NK-92 (cell line): ENCODE measurements around the gene AGAP3.

ENCODE experiments used
- DNase-seq: peaks from one replicate; lab custom pipeline; 2025; ENCODE audit not compliant: unreplicated experiment; lab: John Stamatoyannopoulos, UW

AGAP3 gene

DNA sequence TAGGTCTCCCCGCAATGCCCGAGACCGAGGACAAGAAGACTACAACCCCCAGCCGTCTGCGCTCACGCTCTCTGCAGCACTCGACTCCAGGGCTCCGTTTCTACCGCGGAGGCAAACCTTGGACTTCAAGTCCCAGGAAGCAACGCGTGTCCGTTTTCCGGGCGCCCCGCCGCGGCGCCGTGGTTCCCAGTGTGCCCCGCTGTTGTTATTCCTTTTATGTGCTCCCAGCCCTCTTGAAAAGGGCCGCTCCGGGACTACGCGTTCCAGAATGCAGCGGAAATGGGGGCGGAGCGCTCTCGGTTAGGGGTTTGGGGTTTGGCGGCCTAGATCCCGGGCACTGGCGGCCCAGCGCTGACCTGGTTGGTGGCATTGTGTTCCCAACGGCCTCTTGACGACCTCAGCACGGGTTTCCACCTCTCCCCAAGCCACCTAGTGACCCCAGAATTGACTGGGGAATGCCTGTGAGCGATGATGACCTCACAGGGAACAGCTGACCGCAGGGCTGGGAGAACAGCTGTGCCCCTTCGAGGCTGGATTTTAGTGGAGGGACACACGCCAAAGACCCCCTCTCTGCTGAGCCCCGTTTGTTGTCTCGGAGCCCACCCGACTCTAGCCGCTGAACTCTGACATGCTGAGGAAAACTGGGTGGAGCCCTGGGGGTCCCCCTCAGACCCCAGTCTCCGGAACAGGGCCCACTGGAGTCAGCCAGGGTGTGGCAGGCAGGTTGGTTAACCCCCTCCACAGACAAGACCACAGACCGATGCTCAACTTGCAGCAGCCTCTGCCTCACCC lies 28.1 kb upstream of the AGAP3 start:
- peak; percentile 93 for DNase-seq

DNA sequence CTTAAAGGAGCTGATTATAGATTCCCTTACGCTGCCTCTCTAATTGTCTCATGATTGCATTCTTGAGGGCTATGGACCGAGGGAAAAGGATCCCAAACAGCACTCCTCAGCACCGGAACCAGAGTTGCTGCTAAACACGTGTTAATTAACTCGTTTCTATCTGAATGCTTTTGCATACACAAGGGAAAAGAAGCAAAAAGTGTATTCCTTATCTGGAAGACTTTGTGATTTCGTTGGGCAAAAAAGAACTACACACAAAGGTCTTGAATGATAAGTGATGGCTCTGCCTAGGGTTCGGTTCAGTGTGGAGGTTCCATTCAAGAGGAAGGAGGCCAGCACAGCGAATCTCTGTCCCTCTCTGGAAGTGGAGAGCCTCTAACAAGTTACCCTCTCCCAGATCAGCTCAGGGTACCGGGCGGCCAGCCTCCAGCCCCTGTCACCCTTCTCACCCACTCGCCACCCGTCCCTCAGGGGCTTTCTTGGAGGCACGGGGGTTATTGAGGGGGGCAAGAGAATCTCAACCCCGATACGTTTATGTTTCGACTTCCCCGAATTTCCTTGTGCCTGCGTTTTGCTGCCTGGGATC lies 27.4 kb upstream of the AGAP3 start:
- no peak for DNase-seq

DNA sequence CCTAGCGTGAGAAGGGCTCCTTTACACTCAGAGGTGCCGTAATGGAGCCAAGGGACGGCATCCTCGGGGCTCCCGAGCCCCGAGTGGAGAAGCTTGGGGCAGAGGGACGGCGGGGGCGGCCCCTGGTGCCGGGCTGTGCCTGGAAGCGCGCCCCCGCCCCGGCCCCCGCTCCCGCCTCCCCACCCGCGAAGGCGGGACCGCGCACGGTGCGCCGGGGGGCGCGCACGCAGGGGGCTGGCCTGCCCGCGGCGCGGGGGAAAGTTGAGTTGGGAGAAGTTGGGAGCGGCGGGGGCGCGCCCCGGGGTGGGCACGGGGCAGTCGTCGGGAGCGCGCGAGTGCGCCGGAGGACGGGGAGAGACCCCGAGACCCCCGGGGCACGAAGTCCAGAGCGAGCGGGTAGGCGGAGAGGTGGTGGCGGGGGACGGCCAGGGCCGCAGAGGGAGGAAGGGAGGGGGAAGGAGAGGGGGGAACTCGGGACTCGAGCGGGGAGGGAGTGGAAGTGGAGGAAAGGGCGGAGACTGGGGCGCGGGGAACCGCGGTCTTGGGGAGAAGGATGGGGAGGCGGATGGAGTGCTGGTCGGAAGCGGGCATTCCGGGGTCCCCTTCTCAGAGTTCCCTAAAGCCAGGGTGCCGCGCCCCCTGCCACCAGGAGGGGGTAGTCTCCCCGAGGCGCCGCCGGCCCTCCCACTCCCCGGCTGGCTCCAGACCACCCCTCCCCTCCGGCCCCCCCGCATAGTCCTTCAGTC lies 26.7 kb upstream of the AGAP3 start, which contains the start of gene SLC4A2:
Gene SLC4A2, plus strand, starts transcription at position 223 of the 746 bp plus-strand sequence. CDS start 2,399 bp downstream, outside the sequence.
- DNase-seq: no peak

DNA sequence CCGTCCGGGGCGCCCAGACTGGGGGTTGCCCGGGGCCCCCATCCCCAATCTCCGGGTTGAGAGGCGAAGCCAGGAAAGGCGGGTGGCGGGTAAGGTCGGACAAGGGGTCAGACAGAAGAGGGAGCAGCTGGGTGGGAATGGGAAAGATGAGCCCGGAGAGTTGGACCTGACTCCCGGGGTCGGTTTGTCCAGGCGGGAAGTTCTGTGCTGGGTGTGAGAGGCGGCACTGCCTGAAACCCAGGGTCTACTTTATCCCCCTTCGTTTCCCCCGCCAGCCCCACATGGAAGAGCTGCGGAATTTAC lies 26.2 kb upstream of the AGAP3 start:
- no peak for DNase-seq

DNA sequence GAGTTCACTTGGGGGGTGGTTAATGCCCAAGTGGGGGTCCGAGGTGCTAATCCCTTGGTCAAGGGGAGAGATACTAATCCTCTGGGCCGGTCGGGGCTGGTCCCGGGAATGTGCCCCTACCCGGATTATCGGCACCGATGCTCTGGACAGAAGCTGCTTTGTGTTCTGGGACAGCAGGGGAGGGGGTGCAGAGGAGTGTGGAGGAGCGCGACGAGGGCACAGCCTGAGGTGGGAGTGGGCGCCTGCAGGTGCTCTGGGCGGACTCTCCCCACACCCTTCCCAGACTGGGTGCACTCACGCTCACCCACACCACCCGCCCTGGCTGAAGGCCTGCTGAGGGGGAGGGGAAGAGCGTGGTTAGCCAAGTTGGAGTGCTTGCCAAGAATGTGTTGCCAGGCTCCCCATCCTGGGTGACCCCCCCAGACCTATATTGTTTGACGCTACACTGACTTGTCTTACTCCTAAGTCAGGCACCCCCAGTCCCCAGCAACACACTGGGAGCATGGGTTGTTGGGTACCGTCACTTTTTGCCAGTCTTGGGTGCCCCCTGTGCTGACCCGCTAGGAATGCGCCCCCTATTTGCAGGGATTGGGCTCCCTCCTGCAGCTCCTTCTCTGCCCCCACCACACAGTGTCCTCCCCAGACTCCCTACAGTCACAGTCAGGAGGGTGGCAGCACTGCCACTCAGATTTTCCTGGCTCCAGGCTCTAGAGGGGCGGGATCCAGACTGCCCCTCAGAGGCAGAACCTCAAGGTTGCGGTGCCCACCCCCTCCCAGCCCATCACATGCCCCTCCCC lies 25.7 kb upstream of the AGAP3 start:
- DNase-seq: no peak

DNA sequence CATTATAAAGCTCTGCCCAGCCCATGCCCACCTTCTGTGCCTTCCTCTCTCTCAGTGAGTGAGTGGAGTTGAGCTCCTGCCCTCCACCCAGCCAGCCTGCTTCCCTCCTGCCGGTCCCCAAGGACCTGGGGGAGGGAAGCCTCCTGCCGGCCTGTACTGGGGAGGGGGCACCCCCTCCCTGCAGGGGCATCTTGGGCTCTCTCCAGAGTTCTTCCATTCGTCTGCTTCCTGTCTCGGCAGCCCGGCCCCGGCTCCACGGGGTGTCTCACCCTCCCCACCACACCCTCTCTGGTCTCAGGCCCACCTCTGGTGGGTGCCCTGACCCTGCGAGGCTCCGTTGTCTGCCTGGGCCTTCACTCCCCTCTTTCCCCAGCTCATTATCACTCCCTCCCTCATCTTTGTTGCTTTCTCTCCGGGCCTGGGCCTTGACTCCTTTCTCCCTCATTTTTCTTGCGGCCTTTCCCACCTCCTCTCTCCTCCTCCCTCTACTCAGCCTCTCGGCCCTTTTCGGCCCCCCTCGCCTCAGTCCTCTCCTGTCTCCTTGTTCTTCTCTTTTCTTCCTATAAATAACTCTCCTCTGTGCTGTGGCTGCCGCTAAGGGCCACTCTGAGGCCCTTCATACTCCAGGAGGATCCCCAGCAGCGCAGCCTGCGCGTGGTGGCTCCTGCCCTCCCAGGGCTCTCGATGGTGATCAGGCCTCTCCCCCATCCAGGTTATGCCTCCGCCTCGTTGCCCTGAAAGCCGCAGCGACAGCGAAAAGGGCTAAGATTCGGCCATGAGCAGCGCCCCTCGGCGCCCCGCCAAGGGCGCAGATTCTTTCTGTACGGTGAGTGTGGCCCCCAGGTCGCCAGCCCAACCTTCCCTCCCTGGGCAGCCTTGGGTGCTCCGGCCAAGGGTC lies 24.8 kb upstream of the AGAP3 start:
- DNase-seq: no peak

DNA sequence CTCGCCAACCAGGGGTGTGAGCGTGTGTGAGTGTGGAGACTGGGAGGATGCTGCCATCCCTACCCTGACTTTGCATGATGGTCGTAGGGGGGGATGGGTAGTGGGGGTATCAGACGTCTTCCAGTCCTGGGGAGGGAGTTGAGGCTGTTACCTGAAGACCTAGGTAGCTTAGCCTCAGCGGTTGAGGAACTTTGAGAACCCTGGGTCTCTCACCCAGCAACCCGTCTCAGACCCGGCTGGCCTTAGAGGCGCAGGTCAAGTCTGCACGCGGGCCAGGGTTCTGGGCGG lies 24.2 kb upstream of the AGAP3 start:
- no peak for DNase-seq

DNA sequence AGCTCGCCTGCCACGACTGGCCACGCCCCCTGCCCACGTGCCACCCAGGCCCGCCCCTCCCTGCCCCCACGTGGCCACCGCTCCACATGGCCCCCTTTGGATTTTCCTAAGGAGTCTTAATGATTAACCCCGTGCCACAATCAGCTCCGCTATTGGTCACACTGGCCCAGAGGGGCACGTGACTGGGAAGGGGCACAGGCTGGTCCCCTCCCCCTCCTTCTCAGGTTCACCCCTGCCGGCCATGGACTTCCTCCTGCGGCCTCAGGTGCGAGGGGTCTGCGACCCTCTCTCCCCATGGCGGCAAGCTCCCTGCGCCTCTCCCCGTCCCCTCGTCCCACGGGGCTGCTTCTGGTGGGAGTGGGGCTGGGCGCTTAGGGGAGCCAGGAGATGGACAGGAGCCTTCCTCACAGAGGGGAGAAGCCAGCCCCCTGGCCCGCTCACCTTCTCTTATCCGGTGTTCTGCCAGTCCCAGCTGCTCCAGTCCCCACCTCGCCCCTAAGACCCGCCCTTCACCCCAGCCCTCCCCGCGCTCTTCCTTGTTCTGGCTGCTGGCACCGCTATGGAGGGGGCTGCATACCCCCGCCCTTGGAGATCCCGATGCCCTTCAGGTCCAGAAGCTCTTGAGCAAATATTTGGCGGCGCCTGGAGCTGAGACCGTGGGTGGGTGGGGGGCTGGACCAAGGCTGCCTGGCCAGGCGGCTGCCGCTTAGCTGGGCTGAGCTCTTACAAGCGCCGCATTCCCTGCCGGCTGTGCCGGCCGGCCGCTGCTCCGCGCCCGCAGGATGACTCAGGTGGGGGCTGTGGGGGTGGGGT lies 23.7 kb upstream of the AGAP3 start:
- no peak for DNase-seq

DNA sequence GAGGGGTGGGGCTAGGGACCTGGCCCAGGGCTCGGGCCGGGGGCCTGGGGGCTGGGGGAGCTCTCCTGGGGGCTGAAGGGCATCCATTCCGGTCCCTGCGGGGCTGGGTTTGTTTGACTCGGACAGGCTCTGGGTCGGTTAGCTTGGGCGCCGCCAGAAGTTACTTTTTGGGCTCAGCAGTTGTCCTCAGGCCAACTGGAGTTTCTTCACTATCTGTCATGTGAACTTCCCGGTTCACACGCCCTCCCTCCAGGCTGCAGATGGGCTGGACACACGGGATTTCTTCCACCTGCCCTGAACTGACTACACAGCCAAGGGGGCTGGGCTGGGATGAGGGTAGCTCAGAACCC lies 23.1 kb upstream of the AGAP3 start:
- no peak for DNase-seq

DNA sequence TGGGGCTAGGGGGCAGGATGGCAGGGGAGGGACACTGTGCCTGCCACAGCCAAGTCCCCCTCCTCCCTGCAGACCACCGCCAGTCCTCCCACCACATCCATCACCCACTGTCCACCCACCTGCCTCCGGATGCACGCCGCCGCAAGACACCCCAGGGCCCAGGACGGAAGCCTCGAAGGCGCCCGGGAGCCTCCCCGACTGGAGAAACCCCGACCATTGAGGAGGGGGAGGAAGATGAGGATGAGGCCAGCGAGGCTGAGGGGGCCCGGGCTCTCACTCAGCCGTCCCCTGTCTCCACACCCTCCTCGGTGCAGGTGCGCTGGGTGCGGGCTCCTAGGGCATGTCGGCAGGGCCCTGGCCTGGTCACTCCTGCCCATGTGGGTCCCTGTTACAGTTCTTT lies 21.8 kb upstream of the AGAP3 start:
- no peak for DNase-seq

DNA sequence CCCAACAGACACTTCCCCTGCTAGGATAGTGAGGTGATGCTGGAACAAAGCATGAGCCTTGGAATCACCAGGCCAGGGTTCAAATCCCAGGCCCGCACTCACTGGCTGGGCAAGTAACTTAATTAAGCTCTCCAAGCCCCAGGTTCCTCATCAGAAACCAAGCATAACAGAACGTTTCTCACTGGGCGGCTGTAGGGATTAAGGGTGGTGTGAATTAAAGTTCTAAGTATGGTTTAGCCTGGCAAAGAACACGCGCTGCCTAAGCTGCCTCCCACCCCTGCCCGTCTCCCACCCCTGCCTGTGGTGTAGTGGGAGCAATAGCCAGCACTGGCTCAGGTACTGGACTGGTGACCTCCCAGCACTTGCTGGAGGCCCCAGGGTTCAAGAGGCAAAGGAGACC lies 21.3 kb upstream of the AGAP3 start:
- no peak for DNase-seq

DNA sequence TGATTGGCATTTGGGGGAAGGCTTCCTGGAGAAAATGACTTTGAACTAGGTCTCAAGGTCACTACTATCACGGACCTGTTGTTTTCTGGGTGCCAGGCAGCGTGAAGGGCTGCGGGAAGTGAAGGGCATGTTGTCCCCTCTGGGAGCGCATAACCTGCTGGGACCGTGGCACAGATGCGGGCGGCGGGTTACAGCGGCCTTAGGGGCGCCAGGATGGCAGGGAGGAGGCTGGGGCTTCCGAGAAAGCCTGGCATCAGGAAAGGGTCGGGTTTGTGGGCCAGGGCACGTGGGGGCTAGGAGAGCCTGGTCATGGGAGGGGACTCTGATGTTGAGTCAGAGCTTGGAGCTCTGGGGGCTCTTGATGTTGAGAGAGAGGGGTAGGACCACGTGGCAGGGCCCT lies 20.8 kb upstream of the AGAP3 start:
- DNase-seq: no peak

DNA sequence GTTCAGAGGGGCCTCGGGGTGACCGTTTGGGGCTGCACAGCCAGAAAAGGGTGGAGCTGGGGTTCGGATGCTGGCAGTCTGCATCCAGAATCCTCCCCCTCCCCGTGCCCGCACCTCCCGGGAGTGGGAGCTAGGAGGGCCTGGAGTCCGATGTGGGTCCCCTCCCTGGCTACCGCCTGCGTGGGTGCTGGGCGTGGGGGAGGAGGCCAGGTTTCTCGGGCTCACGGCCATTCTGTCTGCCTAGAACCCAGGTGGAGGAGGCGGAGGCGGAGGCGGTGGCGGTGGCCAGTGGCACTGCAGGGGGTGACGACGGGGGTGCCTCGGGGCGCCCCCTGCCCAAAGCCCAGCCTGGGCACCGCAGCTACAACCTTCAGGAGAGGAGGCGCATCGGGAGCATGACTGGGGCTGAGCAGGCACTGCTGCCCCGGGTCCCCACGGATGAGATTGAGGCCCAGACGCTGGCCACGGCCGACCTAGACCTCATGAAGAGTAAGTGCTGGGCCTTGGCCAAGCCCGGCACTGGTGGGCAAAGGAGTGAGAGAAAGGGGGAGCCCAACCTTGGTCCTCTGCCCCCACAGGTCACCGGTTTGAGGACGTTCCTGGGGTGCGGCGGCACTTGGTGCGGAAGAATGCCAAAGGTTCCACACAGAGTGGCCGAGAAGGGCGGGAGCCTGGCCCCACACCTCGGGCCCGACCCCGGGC lies 19.9 kb upstream of the AGAP3 start:
- no peak for DNase-seq

DNA sequence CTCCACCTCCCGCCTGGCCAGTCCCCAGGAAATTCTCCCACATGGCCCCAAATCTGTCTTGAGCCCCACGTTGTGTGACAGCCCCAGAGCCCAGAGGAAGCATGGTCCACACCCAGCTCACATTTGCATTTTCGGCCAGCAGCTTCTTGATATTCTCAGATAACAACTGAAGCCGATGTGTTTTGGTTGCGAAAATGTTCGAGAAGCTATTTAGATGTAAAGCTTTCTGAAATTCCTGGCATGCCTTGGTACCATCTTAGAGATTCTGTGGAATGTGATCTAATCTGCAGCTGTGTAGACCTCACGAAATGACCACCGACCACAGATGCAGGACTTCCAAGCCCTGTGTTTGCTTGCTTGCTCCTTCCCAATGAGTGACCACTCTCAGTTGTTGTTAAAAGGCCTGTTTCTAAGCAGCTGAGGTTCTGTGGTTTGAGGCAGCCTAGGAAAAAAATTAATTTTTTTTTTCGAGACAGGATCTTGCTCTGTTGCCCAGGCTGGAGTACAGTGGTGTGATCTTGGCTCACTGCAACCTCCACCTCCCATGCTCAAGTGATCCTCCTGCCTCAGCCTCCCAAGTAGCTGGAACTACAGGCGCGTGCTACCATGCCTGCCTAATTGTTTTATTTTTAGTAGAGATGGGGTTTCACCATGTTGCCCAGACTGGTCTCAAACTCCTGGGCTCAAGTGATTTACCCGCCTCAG lies 18.1 kb upstream of the AGAP3 start:
- DNase-seq: no peak

DNA sequence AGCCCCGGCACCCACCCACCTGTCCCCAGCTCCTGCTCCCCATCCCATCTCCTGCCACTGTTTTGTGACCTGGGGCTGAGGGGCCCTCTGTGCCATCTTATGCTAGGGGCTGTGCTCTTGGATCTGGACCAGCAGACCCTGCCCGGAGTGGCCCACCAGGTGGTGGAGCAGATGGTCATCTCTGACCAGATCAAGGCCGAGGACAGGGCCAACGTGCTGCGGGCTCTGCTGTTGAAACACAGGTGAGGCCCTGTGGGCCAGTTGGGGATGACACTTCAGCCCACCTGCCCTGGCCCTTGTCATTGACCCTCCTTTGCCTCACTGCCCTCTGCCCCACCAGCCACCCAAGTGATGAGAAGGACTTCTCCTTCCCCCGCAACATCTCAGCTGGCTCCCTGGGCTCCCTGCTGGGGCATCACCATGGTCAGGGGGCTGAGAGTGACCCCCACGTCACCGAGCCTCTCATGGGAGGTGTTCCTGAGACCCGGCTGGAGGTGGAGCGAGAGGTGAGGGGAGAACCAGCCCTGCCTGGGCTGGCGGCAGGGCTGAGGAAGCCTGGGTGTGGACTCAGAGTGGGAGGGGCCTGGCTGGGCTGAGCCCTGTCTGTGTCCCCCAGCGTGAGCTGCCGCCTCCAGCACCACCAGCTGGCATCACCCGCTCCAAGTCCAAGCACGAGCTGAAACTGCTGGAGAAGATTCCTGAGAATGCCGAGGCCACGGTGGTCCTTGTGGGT lies 16.3 kb upstream of the AGAP3 start:
- DNase-seq: no peak

DNA sequence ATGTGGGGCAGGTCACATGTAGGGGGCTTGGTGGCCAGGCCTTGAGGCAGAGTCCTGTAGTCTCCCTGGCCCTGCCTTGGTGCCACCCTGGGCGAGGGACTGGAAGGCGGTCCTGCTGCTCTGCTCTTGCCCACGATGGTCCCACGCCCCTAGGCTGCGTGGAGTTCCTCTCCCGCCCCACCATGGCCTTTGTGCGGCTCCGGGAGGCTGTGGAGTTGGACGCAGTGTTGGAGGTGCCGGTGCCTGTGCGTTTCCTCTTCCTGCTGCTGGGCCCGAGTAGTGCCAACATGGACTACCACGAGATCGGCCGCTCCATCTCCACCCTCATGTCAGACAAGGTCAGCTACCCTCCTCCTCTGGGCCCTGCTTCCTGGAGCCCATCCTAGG lies 15.7 kb upstream of the AGAP3 start:
- no peak for DNase-seq

DNA sequence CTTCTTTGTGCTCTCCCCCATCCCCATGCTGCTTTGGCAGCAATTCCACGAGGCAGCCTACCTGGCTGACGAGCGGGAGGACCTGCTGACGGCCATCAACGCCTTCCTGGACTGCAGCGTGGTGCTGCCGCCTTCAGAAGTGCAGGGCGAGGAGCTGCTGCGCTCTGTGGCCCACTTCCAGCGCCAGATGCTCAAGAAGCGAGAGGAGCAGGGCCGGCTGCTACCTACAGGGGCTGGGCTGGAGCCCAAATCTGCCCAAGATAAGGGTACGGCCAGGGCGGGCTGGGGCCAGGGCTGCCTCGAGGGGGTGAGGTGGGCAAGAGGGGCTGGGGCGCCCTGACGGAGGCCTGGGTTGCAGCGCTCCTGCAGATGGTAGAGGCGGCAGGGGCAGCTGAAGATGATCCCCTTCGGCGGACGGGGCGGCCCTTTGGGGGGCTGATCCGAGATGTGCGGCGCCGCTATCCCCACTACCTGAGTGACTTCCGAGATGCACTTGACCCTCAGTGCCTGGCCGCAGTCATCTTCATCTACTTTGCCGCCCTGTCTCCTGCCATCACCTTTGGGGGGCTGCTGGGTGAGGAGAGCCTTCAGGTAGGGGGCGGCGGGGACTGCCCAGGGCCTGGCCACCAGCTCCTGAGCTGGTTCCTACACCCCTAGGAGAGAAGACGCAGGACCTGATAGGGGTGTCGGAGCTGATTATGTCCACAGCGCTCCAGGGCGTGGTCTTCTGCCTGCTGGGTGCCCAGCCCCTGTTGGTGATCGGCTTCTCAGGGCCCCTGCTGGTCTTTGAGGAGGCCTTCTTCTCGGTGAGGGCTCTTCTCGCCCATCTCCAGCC lies 15.0 kb upstream of the AGAP3 start:
- no peak for DNase-seq
